HCT116 (cell line): ENCODE data around the gene EVC.

ENCODE experiments used
- EZH2 ChIP-seq: fragments of 200-600 bp; sonication (generic); IDR thresholded peaks from 2 replicates; pipeline ENCODE4 v1.6.1; 2017; ENCODE audit warnings: antibody characterized with exemption, mixed run types
- JUND ChIP-seq: IDR thresholded peaks from 2 replicates; pipeline ENCODE4 v1.6.1; 2012
- TF ChIP-seq, protein P1 (sequence below), 3 experiments: fragments of 200-600 bp in 1 of 3; sonication (generic) in 1 of 3; IDR thresholded peaks in 2 of 3; conservative IDR thresholded peaks in 1 of 3; 2 replicates each; pipeline ENCODE4 v1.5.1; 2012 to 2017; ENCODE audit warnings: low read depth in 2 of 3, low read length in 2 of 3, antibody characterized with exemption in 1 of 3, borderline replicate concordance in 1 of 3, control low read depth in 1 of 3, mild to moderate bottlenecking in 1 of 3, mixed read lengths in 1 of 3, mixed run types in 1 of 3, moderate library complexity in 1 of 3; ENCODE audit not compliant: insufficient read depth in 1 of 3

DNA sequence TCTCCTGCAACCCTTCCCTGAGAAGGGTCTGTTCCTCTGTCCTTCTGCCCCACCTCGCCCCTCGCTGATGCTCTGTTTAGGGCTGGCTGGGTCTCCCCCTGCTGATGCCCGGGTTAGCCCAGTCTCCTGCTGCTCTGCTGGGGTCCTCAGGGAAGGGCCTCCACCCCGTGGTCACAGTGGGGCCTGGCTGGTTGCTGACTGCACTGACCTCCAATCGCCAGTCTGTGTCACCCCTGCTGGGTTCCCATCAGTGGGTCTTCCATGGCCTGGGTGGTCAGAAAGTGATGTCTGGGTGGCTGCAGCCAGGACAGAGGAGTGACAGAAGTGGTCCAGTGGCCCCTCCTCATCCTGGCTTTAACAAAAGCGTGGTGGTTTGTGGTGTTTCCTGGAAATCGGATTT is 44.7 kb downstream of the EVC start:
- TF ChIP-seq JUND, result no peak
- no peak for TF ChIP-seq EZH2
- TF ChIP-seq, protein P1, sequence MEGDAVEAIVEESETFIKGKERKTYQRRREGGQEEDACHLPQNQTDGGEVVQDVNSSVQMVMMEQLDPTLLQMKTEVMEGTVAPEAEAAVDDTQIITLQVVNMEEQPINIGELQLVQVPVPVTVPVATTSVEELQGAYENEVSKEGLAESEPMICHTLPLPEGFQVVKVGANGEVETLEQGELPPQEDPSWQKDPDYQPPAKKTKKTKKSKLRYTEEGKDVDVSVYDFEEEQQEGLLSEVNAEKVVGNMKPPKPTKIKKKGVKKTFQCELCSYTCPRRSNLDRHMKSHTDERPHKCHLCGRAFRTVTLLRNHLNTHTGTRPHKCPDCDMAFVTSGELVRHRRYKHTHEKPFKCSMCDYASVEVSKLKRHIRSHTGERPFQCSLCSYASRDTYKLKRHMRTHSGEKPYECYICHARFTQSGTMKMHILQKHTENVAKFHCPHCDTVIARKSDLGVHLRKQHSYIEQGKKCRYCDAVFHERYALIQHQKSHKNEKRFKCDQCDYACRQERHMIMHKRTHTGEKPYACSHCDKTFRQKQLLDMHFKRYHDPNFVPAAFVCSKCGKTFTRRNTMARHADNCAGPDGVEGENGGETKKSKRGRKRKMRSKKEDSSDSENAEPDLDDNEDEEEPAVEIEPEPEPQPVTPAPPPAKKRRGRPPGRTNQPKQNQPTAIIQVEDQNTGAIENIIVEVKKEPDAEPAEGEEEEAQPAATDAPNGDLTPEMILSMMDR (IDR thresholded peaks at IDR 0.05 in 2 of 3, conservative IDR thresholded peaks at IDR 0.05 in 1 of 3; ENCODE audit: borderline replicate concordance in 1 of 3, insufficient read depth in 1 of 3, low read depth in 2 of 3, low read length in 2 of 3), result no peak
